GM12878 (cell line): ENCODE data around the gene SLC5A10. TPM values are rescaled to one million over a fixed set of nuclear protein-coding genes. Genes with fewer than 3 reads are reported as not detected.

Source experiments
- ATAC-seq: fragments of 200-7000 bp; cut with Tn5 transposase; 3 replicates; pipeline ENCODE4 v1.9.1; 2020; ENCODE audit warnings: mild to moderate bottlenecking, moderate library complexity
- BruUV-seq: library from RNA; stranded (reverse); fragments of 400-500 nt; replicated peaks from 2 replicates; lab custom pipeline; 2021; lab: Mats Ljungman, UMichigan
- CTCF ChIA-PET: fragments of 300-600 bp; sonication (Branson Sonifier 250); formaldehyde crosslinking; extraction: SDS; loops from one replicate; lab custom pipeline; 2021; ENCODE audit warnings: inconsistent platforms; lab: Yijun Ruan, JAX
- POLR2A ChIA-PET: fragments of 350-600 bp; formaldehyde crosslinking; extraction: SDS; loops from one replicate; lab custom pipeline; 2021; ENCODE audit warnings: inconsistent platforms; lab: Charles Lee
- RAD21 ChIA-PET: fragments of 300-600 bp; sonication (Branson Sonifier 250); formaldehyde crosslinking; loops from one replicate; lab custom pipeline; 2023; ENCODE audit warnings: antibody characterized with exemption; ENCODE audit not compliant: unreplicated experiment; lab: Charles Lee
- SMC1A ChIA-PET: fragments of 300-600 bp; sonication (Branson Sonifier 250); formaldehyde crosslinking; loops from one replicate; lab custom pipeline; 2023; ENCODE audit not compliant: unreplicated experiment, uncharacterized antibody; lab: Charles Lee
- DNase-seq: peaks from one replicate; pipeline ENCODE4 v3.0.0-alpha.2; 2011; ENCODE audit warnings: low read depth, low spot score
- FAIRE-seq: peaks from 3 replicates; lab custom pipeline; 2011; peaks lifted over from hg19 to GRCh38; lab: Jason Lieb, UNC
- H2AFZ ChIP-seq: 2 replicates; pipeline ENCODE4 v1.6.0; 2011; ENCODE audit warnings: low read depth, low read length, control low read depth; ENCODE audit not compliant: control insufficient read depth
- H3K27ac ChIP-seq: 2 replicates; pipeline ENCODE4 v1.5.1; 2011; ENCODE audit warnings: control low read depth; ENCODE audit not compliant: control insufficient read depth, insufficient read depth
- H3K27me3 ChIP-seq, 2 experiments: replicated peaks in 1 of 2; 2 replicates each; pipeline versions ENCODE4 v1.6.0 to v1.6.1; 2011; ENCODE audit warnings: low read length in 1 of 2; ENCODE audit not compliant: control insufficient read depth in 2 of 2, insufficient read depth in 2 of 2
- H3K36me3 ChIP-seq, 2 experiments: 2 replicates each; pipeline ENCODE4 v1.5.1; 2011; ENCODE audit warnings: low read length in 1 of 2; ENCODE audit not compliant: control insufficient read depth in 2 of 2, insufficient read depth in 2 of 2
- H3K4me1 ChIP-seq: 2 replicates; pipeline ENCODE4 v1.6.1; 2011; ENCODE audit warnings: mild to moderate bottlenecking, low read length, moderate library complexity, mixed read lengths; ENCODE audit not compliant: control insufficient read depth, insufficient read depth
- H3K4me2 ChIP-seq: 2 replicates; pipeline ENCODE4 v1.6.0; 2011; ENCODE audit warnings: control low read depth; ENCODE audit not compliant: control insufficient read depth, insufficient read depth
- H3K4me3 ChIP-seq: fragments of 200-600 bp; sonication (generic); 2 replicates; pipeline ENCODE4 v1.5.1; 2016
- H3K79me2 ChIP-seq: 2 replicates; pipeline ENCODE4 v1.6.0; 2011; ENCODE audit warnings: low read length; ENCODE audit not compliant: control insufficient read depth, insufficient read depth
- H3K9ac ChIP-seq: 2 replicates; pipeline ENCODE4 v1.8.0; 2011; ENCODE audit warnings: low read length, control low read depth, mixed read lengths; ENCODE audit not compliant: control insufficient read depth, insufficient read depth
- H3K9me3 ChIP-seq: replicated peaks from 3 replicates; pipeline ENCODE4 v1.5.1; 2011; ENCODE audit warnings: mild to moderate bottlenecking, low read length; ENCODE audit not compliant: control insufficient read depth, insufficient read depth
- H4K20me1 ChIP-seq: 2 replicates; pipeline ENCODE4 v1.6.0; 2011; ENCODE audit not compliant: control insufficient read depth, insufficient read depth
- LARP7 ChIP-seq: fragments of 450-650 bp; IDR thresholded peaks from 2 replicates; pipeline ENCODE4 v1.6.1; 2017; ENCODE audit warnings: mild to moderate bottlenecking
- MLLT1 ChIP-seq: fragments of 450-650 bp; IDR thresholded peaks from 2 replicates; pipeline ENCODE4 v1.6.1; 2016; ENCODE audit warnings: mild to moderate bottlenecking
- ZBED1 ChIP-seq: IDR thresholded peaks from 2 replicates; pipeline ENCODE4 v1.6.1; 2016; ENCODE audit warnings: borderline replicate concordance
- WGBS: methylation state at CpG from one replicate; pipeline ENCODE4 v1.1.6; 2016; ENCODE audit warnings: low lambda C conversion rate; ENCODE audit not compliant: insufficient replicate concordance, insufficient coverage; ENCODE audit errors: missing lambda C conversion rate; 5-methylcytosine and 5-hydroxymethylcytosine counted together
- in situ Hi-C: fragments of 300-500 bp; cut with MboI; formaldehyde crosslinking; loops from 9 replicates; pipeline ENCODE4 v1.14.3; 2018; ENCODE audit warnings: mixed read lengths
- intact Hi-C: fragments of 100-400 bp; cut with micrococcal nuclease; formaldehyde crosslinking; loops from one replicate; pipeline ENCODE4 v1.14.2; 2022; ENCODE audit not compliant: unreplicated experiment
- polyA plus RNA-seq, 11 experiments: library from polyadenylated mRNA; depleted of rRNA in 4 of 11; unstranded in 6 of 11; stranded (reverse) in 5 of 11; fragments of >200 nt; fragmentation: Nextera tagmentation in 4 of 11; fragmentation: Illumina TruSeq in 1 of 11; extraction: Ambion mirVana in 4 of 11; extraction: Trizol in 1 of 11; gene quantifications; 1 replicate in 1 of 11; 2 replicates in 10 of 11; pipeline versions ENCODE4 v1.2.1 to v1.2.3, GENCODE V29; 2011 to 2016; ENCODE audit warnings: inconsistent platforms in 2 of 11, missing spikeins in 2 of 11, low read depth in 1 of 11
- total RNA-seq, 4 experiments: library from RNA; depleted of rRNA in 3 of 4; stranded (reverse); fragments of >200 nt in 3 of 4; fragmentation: Illumina TruSeq in 1 of 4; extraction: Trizol in 1 of 4; gene quantifications; 2 replicates each; pipeline versions ENCODE4 v1.2.1 to v1.2.3, GENCODE V29; 2013 to 2021

The SLC5A10 gene
- total and polyA plus RNA-seq, 10 of the 15 experiments (the other 5 are each of a cell fraction or from before 2014, with no cell fraction given) = under 0.01 to 0.18 (median 0.07) TPM; not detected in 4

- H2AFZ ChIP-seq = peak overlapping the region; percentile 86
- no peaks in the 10 kb centered on the region for H4K20me1 ChIP-seq
- no TSS peak for BruUV-seq
- H3K27ac ChIP-seq = peak overlapping the region; percentile 49
- ATAC-seq (peak; percentile 57), DNase-seq (no peak), FAIRE-seq (no peak)
- H3K27me3 ChIP-seq = no peaks in the 10 kb centered on the region
- WGBS = 38% methylated on average over 65 of the region's 73 CpGs
- H3K9ac ChIP-seq = peak overlapping the region; percentile 86
- in situ Hi-C loops (no loop called here), intact Hi-C loops (no loop called here)
- ChIA-PET CTCF (interaction anchor here (0.8 kb wide), 1 partner anchor 43 kb away, joined by 4 read pairs; no protein-coding TSS in a partner anchor), RAD21 (interaction anchor here (1.1 to 3.5 kb wide), 3 partner anchors 18 to 103 kb away, joined by 3 to 13 read pairs (median 3); no protein-coding TSS in a partner anchor), SMC1A (interaction anchor here (1.2 kb wide), 1 partner anchor 43 kb away, joined by 3 read pairs; no protein-coding TSS in a partner anchor), POLR2A (interaction anchor here (0.6 kb wide), 1 partner anchor 135 kb away, joined by 3 read pairs; no protein-coding TSS in a partner anchor)
- peaks cover 0 to 3% of the 10 kb centered on the region in 2 experiments; a peak in 3 of 4 replicates for H3K36me3 ChIP-seq
- H3K4me1 ChIP-seq = peaks cover 25% of the 10 kb centered on the region
- peaks cover 12% of the 10 kb centered on the region for H3K79me2 ChIP-seq
- TF ChIP-seq MLLT1 (0 out of 2 replicates have a peak, but pooled peaks have one; percentile 50), LARP7 (0 out of 2 replicates have a peak, but pooled peaks have one; percentile 60), ZBED1 (no peak)
- H3K4me2 ChIP-seq = peak overlapping the region; percentile 98
- no peaks in the 10 kb centered on the region for H3K9me3 ChIP-seq
- peak overlapping the region; percentile 88 for H3K4me3 ChIP-seq
Measured at GRCh38 chr17:19003543-19004420, 51.8 kb downstream of the SLC5A10 start.
